OCI-LY1 (cell line): ENCODE measurements around the gene MT4.

Experiments
- H2AFZ ChIP-seq: fragments of 200-600 bp; sonication (generic), shearing (Covaris generic); 2 replicates; pipeline ENCODE4 v1.6.0; 2014; ENCODE audit warnings: antibody characterized with exemption, mild to moderate bottlenecking, low read length
- H3F3A ChIP-seq: fragments of 200-600 bp; sonication (generic), shearing (Covaris generic); 2 replicates; pipeline ENCODE4 v1.6.0; 2014; ENCODE audit warnings: mild to moderate bottlenecking, antibody characterized with exemption, low read length, moderate library complexity; ENCODE audit not compliant: insufficient read depth
- H3K27ac ChIP-seq: fragments of 200-600 bp; sonication (generic); 2 replicates; pipeline ENCODE4 v1.5.1; 2014; ENCODE audit warnings: low read length, mixed run types, mild to moderate bottlenecking, low read depth; ENCODE audit not compliant: poor library complexity, severe bottlenecking
- H3K27me3 ChIP-seq: fragments of 200-600 bp; sonication (generic); 2 replicates; pipeline ENCODE4 v1.6.0; 2014; ENCODE audit warnings: antibody characterized with exemption, mild to moderate bottlenecking, low read length, moderate library complexity; ENCODE audit not compliant: insufficient read depth
- H3K36me3 ChIP-seq: fragments of 200-600 bp; sonication (generic); 2 replicates; pipeline ENCODE4 v1.6.1; 2014; ENCODE audit warnings: mild to moderate bottlenecking, antibody characterized with exemption, low read length, moderate library complexity, mixed read lengths; ENCODE audit not compliant: insufficient read depth
- H3K4me1 ChIP-seq: fragments of 200-600 bp; sonication (generic); 2 replicates; pipeline ENCODE4 v1.5.1; 2014; ENCODE audit warnings: mild to moderate bottlenecking, low read length, moderate library complexity; ENCODE audit not compliant: insufficient read depth, severe bottlenecking
- H3K4me2 ChIP-seq: fragments of 200-600 bp; sonication (generic), shearing (Covaris generic); 2 replicates; pipeline ENCODE4 v1.6.1; 2014; ENCODE audit warnings: low read length
- H3K4me3 ChIP-seq: fragments of 200-600 bp; sonication (generic); 2 replicates; pipeline ENCODE4 v1.5.1; 2014; ENCODE audit warnings: low read length, low read depth, mild to moderate bottlenecking, mixed read lengths; ENCODE audit not compliant: poor library complexity, severe bottlenecking
- H3K79me2 ChIP-seq: fragments of 200-600 bp; shearing (Covaris generic); 2 replicates; pipeline ENCODE4 v1.6.1; 2016; ENCODE audit warnings: mixed run types, low read length, mixed read lengths; ENCODE audit not compliant: insufficient read depth
- H3K9ac ChIP-seq: fragments of 200-600 bp; sonication (generic), shearing (Covaris generic); 2 replicates; pipeline ENCODE4 v1.6.1; 2014; ENCODE audit warnings: mild to moderate bottlenecking, low read length, mixed read lengths
- H3K9me2 ChIP-seq: fragments of 200-600 bp; sonication (generic), shearing (Covaris generic); 2 replicates; pipeline ENCODE4 v1.6.1; 2014; ENCODE audit warnings: low read depth, mild to moderate bottlenecking, low read length, mixed read lengths
- H3K9me3 ChIP-seq: fragments of 200-600 bp; shearing (Covaris generic); 2 replicates; pipeline ENCODE4 v1.6.1; 2014; ENCODE audit warnings: low read length, mixed read lengths
- H4K20me1 ChIP-seq: fragments of 200-600 bp; sonication (generic), shearing (Covaris generic); 2 replicates; pipeline ENCODE4 v1.6.0; 2016; ENCODE audit warnings: mild to moderate bottlenecking, low read length; ENCODE audit not compliant: insufficient read depth
- EZH2 ChIP-seq: fragments of 200-600 bp; sonication (generic), shearing (Covaris generic); IDR thresholded peaks from 2 replicates; pipeline ENCODE4 v1.8.0; 2017; ENCODE audit warnings: borderline replicate concordance, mixed run types, mild to moderate bottlenecking, antibody characterized with exemption, low read length, moderate library complexity, mixed read lengths
- TF ChIP-seq, protein P1 (sequence below): fragments of 200-600 bp; sonication (generic), shearing (Covaris generic); IDR thresholded peaks from 2 replicates; pipeline ENCODE4 v1.5.1; 2017; ENCODE audit warnings: mild to moderate bottlenecking, antibody characterized with exemption, low read length, moderate library complexity, mixed read lengths

Gene MT4

DNA sequence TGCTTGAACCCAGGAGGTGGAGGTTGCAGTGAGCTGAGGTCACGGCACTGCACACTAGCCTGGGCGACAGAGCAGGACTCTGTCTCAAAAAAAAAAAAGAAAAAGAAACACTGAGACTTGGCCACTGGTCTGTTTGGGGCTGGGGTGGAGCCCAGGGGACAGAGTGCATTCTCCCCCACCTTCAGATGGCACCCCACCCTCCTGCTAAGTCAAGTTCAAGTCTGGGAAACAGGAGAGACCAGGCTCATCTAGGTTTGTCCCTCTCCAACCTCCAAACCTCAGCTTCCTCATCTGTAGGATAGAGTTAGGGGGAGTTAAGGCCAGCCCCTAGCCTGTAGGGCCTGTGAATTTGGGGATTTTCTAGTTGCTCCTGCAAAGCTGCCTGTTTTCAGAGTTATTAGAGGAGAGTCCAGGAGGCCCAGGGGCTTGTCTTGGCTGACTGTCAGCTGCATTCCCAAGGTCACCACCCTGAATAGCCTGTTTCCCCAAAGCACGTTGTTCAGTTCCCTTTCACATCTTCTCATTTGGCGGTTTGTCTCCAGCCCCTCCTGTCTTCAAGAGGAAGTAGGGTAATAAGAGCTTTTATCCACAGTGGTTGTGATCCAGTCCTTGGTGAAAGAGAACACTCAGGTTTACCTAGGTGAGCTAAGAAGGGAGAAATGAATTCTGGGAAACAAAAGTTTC is 26.6 kb downstream of the MT4 start:
- H3K4me1 ChIP-seq = peaks cover 5% of the 10 kb centered on the region
- no peak overlapping the region for H3K4me3 ChIP-seq
- H3K4me2 ChIP-seq = no peak overlapping the region
- no peaks in the 10 kb centered on the region for H3F3A ChIP-seq
- no peaks in the 10 kb centered on the region for H3K9me2 ChIP-seq
- no peak for TF ChIP-seq EZH2
- TF ChIP-seq, protein P1, sequence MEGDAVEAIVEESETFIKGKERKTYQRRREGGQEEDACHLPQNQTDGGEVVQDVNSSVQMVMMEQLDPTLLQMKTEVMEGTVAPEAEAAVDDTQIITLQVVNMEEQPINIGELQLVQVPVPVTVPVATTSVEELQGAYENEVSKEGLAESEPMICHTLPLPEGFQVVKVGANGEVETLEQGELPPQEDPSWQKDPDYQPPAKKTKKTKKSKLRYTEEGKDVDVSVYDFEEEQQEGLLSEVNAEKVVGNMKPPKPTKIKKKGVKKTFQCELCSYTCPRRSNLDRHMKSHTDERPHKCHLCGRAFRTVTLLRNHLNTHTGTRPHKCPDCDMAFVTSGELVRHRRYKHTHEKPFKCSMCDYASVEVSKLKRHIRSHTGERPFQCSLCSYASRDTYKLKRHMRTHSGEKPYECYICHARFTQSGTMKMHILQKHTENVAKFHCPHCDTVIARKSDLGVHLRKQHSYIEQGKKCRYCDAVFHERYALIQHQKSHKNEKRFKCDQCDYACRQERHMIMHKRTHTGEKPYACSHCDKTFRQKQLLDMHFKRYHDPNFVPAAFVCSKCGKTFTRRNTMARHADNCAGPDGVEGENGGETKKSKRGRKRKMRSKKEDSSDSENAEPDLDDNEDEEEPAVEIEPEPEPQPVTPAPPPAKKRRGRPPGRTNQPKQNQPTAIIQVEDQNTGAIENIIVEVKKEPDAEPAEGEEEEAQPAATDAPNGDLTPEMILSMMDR = no peak
- H3K79me2 ChIP-seq = no peaks in the 10 kb centered on the region
- no peaks in the 10 kb centered on the region for H3K36me3 ChIP-seq
- H3K9me3 ChIP-seq = no peaks in the 10 kb centered on the region
- no peaks in the 10 kb centered on the region for H3K27me3 ChIP-seq
- H4K20me1 ChIP-seq = no peaks in the 10 kb centered on the region
- no peak overlapping the region for H3K9ac ChIP-seq
- H3K27ac ChIP-seq = no peak overlapping the region
- H2AFZ ChIP-seq = no peak overlapping the region

DNA sequence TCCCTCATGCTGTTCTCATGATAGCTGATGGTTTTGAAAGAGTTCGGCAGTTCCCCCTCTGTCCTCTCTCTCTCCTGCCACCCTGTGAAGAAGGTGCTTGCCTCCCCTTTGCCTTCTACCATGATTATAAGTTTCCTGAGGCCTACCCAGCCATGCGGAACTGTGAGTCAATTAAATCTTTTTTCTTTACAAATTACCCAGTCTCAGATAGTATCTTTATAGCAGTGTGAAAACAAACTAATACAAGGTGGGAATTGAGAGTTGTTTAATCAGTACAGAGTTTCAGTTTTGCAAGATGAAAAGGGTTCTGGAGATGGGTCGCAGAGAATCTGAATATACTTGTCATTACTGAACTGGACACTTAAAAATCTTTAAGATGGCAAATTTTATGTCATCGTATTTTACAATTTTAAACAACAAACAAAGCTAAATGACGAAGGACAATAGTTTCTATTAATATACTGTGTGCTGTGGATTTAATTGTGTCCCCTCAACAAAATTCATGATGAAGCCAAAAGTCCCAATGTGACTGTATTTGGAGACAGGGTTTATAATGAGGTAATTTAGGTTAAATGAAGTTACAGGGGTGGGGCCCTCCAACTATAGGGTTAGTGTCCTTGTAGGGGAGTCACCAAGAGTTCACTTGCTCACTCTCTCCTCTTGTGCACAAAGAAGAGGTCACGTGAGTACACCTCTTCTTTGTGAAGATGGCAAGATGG is 28.9 kb downstream of the MT4 start:
- no peaks in the 10 kb centered on the region for H3K79me2 ChIP-seq
- no peak overlapping the region for H2AFZ ChIP-seq
- no peak overlapping the region for H3K4me2 ChIP-seq
- no peak overlapping the region for H3K9ac ChIP-seq
- peaks cover 5% of the 10 kb centered on the region for H3K4me1 ChIP-seq
- no peaks in the 10 kb centered on the region for H3K27me3 ChIP-seq
- no peaks in the 10 kb centered on the region for H4K20me1 ChIP-seq
- no peak overlapping the region for H3K4me3 ChIP-seq
- no peaks in the 10 kb centered on the region for H3K36me3 ChIP-seq
- no peaks in the 10 kb centered on the region for H3K9me2 ChIP-seq
- no peaks in the 10 kb centered on the region for H3F3A ChIP-seq
- H3K9me3 ChIP-seq = no peaks in the 10 kb centered on the region
- H3K27ac ChIP-seq = no peak overlapping the region
- TF ChIP-seq, protein P1 = no peak
- no peak for TF ChIP-seq EZH2

GRCh38 chr16:56594292-56594619 is 29.4 kb downstream of the MT4 start:
- no peak overlapping the region for H3K9ac ChIP-seq
- no peak overlapping the region for H3K27ac ChIP-seq
- H3K4me3 ChIP-seq = no peak overlapping the region
- no peaks in the 10 kb centered on the region for H3K9me3 ChIP-seq
- no peaks in the 10 kb centered on the region for H3K36me3 ChIP-seq
- H2AFZ ChIP-seq = no peak overlapping the region
- H3K4me2 ChIP-seq = no peak overlapping the region
- no peaks in the 10 kb centered on the region for H3F3A ChIP-seq
- no peaks in the 10 kb centered on the region for H4K20me1 ChIP-seq
- TF ChIP-seq, protein P1 = no peak
- no peak for TF ChIP-seq EZH2
- no peaks in the 10 kb centered on the region for H3K79me2 ChIP-seq
- H3K4me1 ChIP-seq = peaks cover 5% of the 10 kb centered on the region
- no peaks in the 10 kb centered on the region for H3K27me3 ChIP-seq
- no peaks in the 10 kb centered on the region for H3K9me2 ChIP-seq
